Activated CD4-positive, alpha-beta memory T cell treated with anti-CD3 and anti-CD28 coated beads for 36 hours (primary cell): ENCODE data around the gene AURKB. TPM values are rescaled to one million over a fixed set of nuclear protein-coding genes. Genes with fewer than 3 reads are reported as not detected.

Source experiments
- CTCF ChIA-PET: fragments of 350-600 bp; sonication (Branson Sonifier 250); formaldehyde crosslinking; loops from one replicate; lab custom pipeline; 2021; ENCODE audit warnings: antibody characterized with exemption, inconsistent platforms; lab: Charles Lee
- POLR2A ChIA-PET: fragments of 350-600 bp; sonication (Branson Sonifier 250); formaldehyde crosslinking; loops from one replicate; lab custom pipeline; 2021; ENCODE audit warnings: antibody characterized with exemption; lab: Charles Lee
- DNase-seq: peaks from one replicate; pipeline ENCODE4 v3.0.0-alpha.2; 2020
- H3K27ac Mint-ChIP-seq: one replicate; pipeline ENCODE4 v1.8.0; 2021; ENCODE audit warnings: mixed read lengths
- H3K27me3 Mint-ChIP-seq: one replicate; pipeline ENCODE4 v1.8.0; 2021; ENCODE audit warnings: mixed read lengths
- H3K36me3 Mint-ChIP-seq: one replicate; pipeline ENCODE4 v1.8.0; 2021; ENCODE audit warnings: mixed read lengths
- H3K4me1 Mint-ChIP-seq: one replicate; pipeline ENCODE4 v1.8.0; 2021; ENCODE audit warnings: low read depth, mixed read lengths
- H3K4me3 Mint-ChIP-seq: one replicate; pipeline ENCODE4 v1.8.0; 2021; ENCODE audit warnings: mild to moderate bottlenecking, mixed read lengths
- H3K9me3 Mint-ChIP-seq: one replicate; pipeline ENCODE4 v1.8.0; 2021; ENCODE audit warnings: mixed read lengths
- intact Hi-C: fragments of 100-400 bp; cut with micrococcal nuclease; formaldehyde crosslinking; loops from one replicate; pipeline ENCODE4 v1.15.1; 2023
- total RNA-seq, 2 experiments: library from RNA; stranded (reverse); gene quantifications; one replicate each; pipeline ENCODE4 v1.2.3, GENCODE V29; 2021

The AURKB gene
- total RNA-seq, 2 experiments from 2014 or later = 184 TPM

DNA sequence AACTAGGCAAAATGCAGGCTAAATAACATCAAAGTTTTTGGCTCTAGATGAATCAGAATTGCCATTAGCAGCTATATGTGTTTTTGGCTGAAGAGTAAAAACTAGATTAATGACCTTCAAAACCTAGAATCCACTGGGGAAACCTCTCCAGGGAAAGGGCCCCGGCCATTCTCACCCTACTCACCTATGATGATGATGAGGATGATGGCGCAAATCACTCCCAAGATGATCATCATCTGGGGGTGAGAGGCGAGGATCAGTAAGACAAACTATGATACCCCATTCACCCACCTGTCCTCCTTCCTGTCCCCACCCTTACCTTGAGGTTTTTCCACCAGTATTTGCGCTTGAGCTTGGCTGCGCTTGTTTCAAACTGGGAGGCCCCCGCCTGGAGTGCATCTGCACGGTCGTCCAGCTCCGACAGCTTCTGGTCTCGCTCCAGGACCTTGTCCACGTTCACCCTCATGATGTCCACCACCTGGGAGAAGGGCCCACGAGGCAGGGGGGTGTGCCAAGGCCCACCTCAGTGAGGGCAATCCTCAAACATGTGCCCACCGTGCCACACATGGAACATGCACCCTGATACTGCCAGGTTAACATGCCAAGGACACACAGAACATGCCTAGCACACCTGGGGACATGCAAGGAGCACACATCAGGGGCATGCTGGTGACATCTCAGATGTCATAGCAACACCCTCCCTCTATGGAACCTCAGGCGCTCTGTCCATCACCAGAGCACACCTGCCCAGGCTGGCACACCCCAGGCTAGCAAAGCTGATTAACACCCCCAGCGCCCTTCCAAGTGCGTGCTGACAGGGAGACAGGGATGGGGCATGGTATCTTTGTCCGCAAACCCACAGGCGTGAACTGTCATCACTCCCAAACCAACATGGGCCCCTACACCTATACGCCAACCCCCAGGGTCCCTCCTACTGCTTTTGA, 48.8 kb downstream of the AURKB start:
- Mint-ChIP-seq H3K36me3 (peaks cover 24% of the 10 kb centered on the region), H3K4me3 (peak overlapping the region; percentile 86), H3K27ac (peak overlapping the region; percentile 92), H3K4me1 (peaks cover 52% of the 10 kb centered on the region), H3K27me3 (no peaks in the 10 kb centered on the region), H3K9me3 (no peaks in the 10 kb centered on the region)
- POLR2A ChIA-PET = interaction anchor here (0.9 to 4.5 kb wide), 4 partner anchors 11 to 215 kb away, joined by 3 to 146 read pairs (median 4); no protein-coding TSS in a partner anchor
- peak; percentile 35 for DNase-seq
- CTCF ChIA-PET = interaction anchor here (1.1 to 8.7 kb wide), 6 partner anchors 11 to 60 kb away, joined by 3 to 62 read pairs (median 6); partner anchors contain the start of genes ALOXE3 and HES7
- intact Hi-C loops = no loop called here

DNA sequence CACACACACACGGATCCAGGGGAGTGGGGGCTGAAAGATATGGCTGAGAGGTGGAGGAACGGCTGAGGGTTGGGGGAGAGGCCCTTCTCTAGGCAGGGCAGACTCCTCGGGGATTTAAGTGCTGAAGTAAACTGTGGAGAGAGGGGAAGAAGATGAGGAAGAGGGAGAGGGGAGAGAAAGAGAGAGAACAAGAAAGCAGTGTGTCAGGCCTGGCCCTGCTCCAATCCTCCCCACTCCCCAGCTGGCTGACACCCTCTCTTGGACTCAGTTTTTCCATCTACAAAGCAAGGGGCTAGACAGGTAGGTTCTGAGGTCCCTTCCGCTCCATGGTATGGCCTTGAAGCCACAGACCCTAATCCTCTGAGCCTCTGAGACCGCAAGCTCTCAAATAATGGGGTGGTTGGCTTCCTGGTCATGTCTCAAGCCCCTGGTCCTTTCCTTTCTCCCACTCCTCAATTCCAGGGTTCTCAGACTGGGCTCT, 49.6 kb downstream of the AURKB start:
- H3K9me3 Mint-ChIP-seq = no peaks in the 10 kb centered on the region
- intact Hi-C loops = no loop called here
- H3K4me3 Mint-ChIP-seq = peak overlapping the region; percentile 86
- H3K36me3 Mint-ChIP-seq = peaks cover 24% of the 10 kb centered on the region
- POLR2A ChIA-PET = interaction anchor here (0.7 to 4.5 kb wide), 5 partner anchors 12 to 216 kb away, joined by 3 to 146 read pairs (median 3); no protein-coding TSS in a partner anchor
- no peaks in the 10 kb centered on the region for H3K27me3 Mint-ChIP-seq
- DNase-seq = peak; percentile 43
- CTCF ChIA-PET = interaction anchor here (1.1 to 8.7 kb wide), 6 partner anchors 10 to 60 kb away, joined by 3 to 62 read pairs (median 6); partner anchors contain the start of genes ALOXE3 and HES7
- H3K27ac Mint-ChIP-seq = peak overlapping the region; percentile 92
- H3K4me1 Mint-ChIP-seq = peaks cover 52% of the 10 kb centered on the region

DNA sequence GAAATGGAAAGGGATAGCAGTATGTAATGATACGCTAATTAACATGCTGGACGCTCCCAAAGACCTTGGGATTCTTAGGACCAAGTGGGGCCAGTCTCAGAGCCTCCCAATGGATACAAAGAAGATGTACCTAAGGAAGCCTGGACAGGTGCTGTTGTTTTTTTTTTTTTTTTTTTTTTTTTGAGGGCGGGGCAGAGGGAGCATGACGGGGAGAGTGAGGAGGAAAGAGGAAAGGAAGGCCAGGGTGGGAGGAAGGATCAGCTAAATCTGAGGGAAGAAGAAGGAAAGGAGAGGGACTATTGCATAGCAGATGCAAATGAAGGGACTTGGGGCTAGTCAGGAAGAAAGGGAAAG, 50.2 kb downstream of the AURKB start:
- DNase-seq = no peak
- Mint-ChIP-seq H3K4me3 (no peak overlapping the region), H3K9me3 (no peaks in the 10 kb centered on the region), H3K4me1 (peaks cover 56% of the 10 kb centered on the region), H3K36me3 (peaks cover 24% of the 10 kb centered on the region), H3K27ac (peak overlapping the region; percentile 92), H3K27me3 (no peaks in the 10 kb centered on the region)
- CTCF ChIA-PET = interaction anchor here (0.5 to 8.7 kb wide), 4 partner anchors 21 to 99 kb away, joined by 3 to 62 read pairs (median 24); partner anchors contain the start of gene ALOXE3
- POLR2A ChIA-PET = interaction anchor here (0.7 to 1.5 kb wide), 2 partner anchors 22 to 28 kb away, joined by 3 to 6 read pairs; no protein-coding TSS in a partner anchor
- intact Hi-C loops = no loop called here

DNA sequence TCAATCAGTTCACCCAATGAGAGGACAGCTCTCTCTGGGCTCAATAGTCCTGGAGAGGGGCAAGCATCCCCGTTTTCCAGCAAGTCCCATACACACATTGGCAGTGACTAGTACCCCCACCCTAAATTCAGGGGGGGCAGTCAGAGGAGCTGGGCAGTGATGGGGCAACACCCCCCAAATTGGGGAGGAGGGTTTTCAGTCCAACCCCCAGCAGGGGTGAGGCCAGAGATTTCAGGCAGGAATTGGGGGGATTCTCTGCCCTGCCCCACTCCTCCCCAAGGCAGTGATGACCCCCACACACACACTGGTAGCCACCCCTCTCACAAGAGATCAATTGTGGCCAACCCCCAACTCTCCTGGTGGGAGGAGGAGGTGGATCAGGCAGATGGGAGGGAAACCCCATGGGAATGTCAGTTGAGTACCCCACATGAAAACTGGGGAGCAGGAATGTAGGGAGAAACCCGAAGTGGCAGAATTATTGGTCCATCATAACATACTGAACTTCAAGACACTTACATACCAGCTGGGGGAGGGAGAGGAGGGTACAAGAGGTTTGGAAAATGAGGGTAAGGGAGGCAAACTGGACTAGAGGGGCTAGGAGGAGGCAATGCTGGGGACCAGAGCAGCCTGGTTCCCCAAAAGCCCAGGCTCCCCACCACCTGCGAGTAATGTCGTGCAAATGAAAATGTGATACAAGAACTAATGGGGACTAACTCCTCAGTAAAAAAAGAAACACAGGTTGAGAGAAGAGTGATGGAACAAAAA, 50.7 kb downstream of the AURKB start:
- no peaks in the 10 kb centered on the region for H3K27me3 Mint-ChIP-seq
- H3K4me3 Mint-ChIP-seq = no peak overlapping the region
- ChIA-PET CTCF (interaction anchor here (0.5 to 8.7 kb wide), 10 partner anchors 9 to 98 kb away, joined by 3 to 62 read pairs (median 6); partner anchors contain the start of genes ALOXE3 and BORCS6), POLR2A (interaction anchor here (1.2 to 2.1 kb wide), 3 partner anchors 14 to 22 kb away, joined by 3 to 21 read pairs (median 6); partner anchors contain the start of gene TMEM107)
- H3K36me3 Mint-ChIP-seq = peaks cover 24% of the 10 kb centered on the region
- peaks cover 56% of the 10 kb centered on the region for H3K4me1 Mint-ChIP-seq
- peak overlapping the region; percentile 92 for H3K27ac Mint-ChIP-seq
- H3K9me3 Mint-ChIP-seq = no peaks in the 10 kb centered on the region
- intact Hi-C loops = loop anchor here (5.0 kb wide), 1 partner anchor 317 kb away; no protein-coding TSS in a partner anchor
- no peak for DNase-seq

DNA sequence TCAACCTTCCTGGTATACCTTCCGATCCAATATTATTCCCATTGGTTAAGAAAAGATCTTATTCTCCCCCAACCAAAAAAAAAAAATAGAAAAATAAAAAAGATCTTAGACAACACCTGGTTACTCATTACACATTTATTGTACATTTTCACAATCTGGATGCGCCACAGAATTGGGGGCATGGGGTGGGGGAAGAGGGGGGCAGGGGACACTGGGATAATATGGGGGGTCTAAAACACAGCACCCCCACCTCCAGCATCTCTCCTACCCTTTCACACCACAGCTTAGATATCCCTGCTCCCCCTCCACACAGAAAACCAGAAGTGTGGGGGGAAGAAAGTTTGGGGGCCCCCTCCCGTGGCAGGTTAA, 51.4 kb downstream of the AURKB start:
- Mint-ChIP-seq H3K27me3 (no peaks in the 10 kb centered on the region), H3K4me3 (no peak overlapping the region), H3K9me3 (no peaks in the 10 kb centered on the region), H3K4me1 (peaks cover 56% of the 10 kb centered on the region), H3K36me3 (peaks cover 24% of the 10 kb centered on the region), H3K27ac (peak overlapping the region; percentile 92)
- DNase-seq = no peak
- intact Hi-C loops = loop anchor here (5.0 kb wide), 1 partner anchor 317 kb away; no protein-coding TSS in a partner anchor
- POLR2A ChIA-PET = interaction anchor here (1.2 to 2.1 kb wide), 2 partner anchors 14 to 17 kb away, joined by 3 to 21 read pairs; partner anchors contain the start of gene TMEM107
- CTCF ChIA-PET = interaction anchor here (0.8 to 8.7 kb wide), 11 partner anchors 8 to 98 kb away, joined by 4 to 62 read pairs (median 6); partner anchors contain the start of genes ALOXE3, BORCS6 and HES7

DNA sequence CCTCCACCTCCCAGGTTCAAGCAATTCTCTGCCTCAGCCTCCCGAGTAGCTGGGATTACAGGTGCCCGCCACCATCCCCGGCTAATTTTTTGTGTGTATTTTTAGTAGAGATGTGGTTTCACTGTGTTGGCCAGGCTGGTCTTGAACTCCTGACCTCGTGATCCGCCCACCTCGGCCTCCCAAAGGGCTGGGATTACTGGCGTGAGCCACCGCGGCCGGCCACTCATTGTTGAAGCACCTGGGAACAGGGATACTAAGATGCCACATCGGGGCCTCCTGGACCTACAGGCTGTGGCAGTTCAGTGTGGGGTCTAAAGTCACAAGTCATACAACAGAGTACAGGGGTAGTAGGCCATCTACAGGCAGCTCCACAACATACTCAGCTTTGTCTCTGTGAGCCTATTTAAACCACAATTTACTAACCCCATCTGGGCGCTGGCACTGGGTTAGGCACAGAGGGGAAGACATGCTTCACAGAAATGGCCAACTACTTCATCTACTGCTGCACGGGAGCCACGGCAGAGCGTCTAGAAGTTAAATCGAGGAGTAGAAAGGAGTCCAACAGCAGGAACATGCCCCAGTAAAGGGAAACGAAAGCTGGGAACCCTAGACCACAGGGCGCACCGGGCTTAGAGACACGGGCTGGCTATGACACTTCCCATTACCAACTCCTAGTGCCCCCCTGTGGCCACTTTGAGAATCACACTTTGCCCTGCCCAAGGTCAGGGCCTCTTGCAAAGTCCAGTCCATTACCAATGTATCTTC, 51.9 kb downstream of the AURKB start:
- no peaks in the 10 kb centered on the region for H3K27me3 Mint-ChIP-seq
- peaks cover 24% of the 10 kb centered on the region for H3K36me3 Mint-ChIP-seq
- intact Hi-C loops = loop anchor here (5.0 kb wide), 1 partner anchor 316 kb away; no protein-coding TSS in a partner anchor
- H3K9me3 Mint-ChIP-seq = no peaks in the 10 kb centered on the region
- H3K4me3 Mint-ChIP-seq = peak overlapping the region; percentile 1
- peaks cover 55% of the 10 kb centered on the region for H3K4me1 Mint-ChIP-seq
- peak; percentile 93 for DNase-seq
- peak overlapping the region; percentile 80 for H3K27ac Mint-ChIP-seq
- ChIA-PET CTCF (interaction anchor here (0.6 to 8.7 kb wide), 15 partner anchors 8 to 142 kb away, joined by 3 to 62 read pairs (median 6); partner anchors contain the start of genes ALOXE3, BORCS6 and HES7), POLR2A (interaction anchor here (0.6 to 2.1 kb wide), 3 partner anchors 15 to 34 kb away, joined by 3 to 21 read pairs (median 7); partner anchors contain the start of genes HES7 and TMEM107)

DNA sequence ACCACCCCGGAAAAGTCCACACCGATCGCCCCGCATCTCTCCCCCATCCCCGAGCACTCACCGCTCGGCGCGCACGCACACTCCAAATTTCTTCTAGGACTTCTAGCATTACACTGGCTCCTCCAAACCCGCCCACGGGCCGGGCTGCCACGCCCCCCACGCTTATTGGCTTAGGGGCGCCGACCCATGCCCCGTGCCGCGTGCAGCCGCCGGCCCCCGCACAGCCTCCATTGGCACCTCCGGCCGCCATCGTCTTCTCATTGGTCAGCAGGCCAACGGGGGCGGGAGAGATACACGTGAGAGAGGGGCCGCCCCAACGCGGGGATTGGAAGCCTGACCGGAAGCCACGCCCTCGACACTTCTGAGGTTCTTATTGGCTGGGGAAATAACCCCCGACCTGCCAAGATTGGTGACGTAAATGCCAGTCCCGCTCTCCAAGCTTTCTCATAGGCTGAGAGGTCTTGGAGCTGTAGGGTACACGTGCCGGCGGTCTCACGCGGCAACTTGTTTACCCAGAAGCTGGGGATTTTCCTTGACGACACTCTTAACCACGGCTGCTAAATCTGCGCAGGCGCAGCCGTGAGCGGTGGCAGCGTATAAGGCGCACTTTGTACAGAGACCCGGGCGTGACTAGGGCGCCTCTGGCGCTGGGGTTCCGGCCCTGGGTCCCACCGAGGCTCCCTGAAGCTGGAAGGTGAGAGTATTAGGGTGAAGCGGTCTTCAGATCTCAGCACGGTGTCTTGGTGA, 54.0 kb downstream of the AURKB start:
- ChIA-PET POLR2A (interaction anchor here (0.9 to 4.5 kb wide), 16 partner anchors 11 to 468 kb away, joined by 3 to 95 read pairs (median 4); partner anchors contain the start of genes CTC1, HES7, TMEM107 and WRAP53), CTCF (interaction anchor here (1.0 to 8.7 kb wide), 10 partner anchors 13 to 145 kb away, joined by 3 to 62 read pairs (median 4); partner anchors contain the start of genes ALOXE3 and TMEM107)
- intact Hi-C loops = loop anchor here (1.0 to 5.0 kb wide), 8 partner anchors 8 to 314 kb away; partner anchors contain the start of gene CTC1
- peaks cover 56% of the 10 kb centered on the region for H3K4me1 Mint-ChIP-seq
- no peak overlapping the region for H3K4me3 Mint-ChIP-seq
- H3K27ac Mint-ChIP-seq = no peak overlapping the region
- peaks cover 17% of the 10 kb centered on the region for H3K36me3 Mint-ChIP-seq
- H3K27me3 Mint-ChIP-seq = no peaks in the 10 kb centered on the region
- DNase-seq = peak; percentile 100
- no peaks in the 10 kb centered on the region for H3K9me3 Mint-ChIP-seq

DNA sequence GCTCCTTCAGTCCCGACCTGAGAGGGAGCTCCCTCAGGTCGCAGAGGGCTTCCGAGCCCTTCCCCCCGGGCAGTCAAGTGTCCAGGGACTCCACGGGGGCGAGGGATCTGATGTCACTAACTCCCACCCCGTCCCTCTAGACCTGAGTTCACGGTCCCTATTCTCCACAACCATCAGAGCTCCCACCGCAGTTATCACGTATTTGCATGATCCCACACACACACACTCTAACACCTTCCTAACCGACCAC, 54.5 kb downstream of the AURKB start:
- DNase-seq = no peak
- Mint-ChIP-seq H3K9me3 (no peaks in the 10 kb centered on the region), H3K27me3 (no peaks in the 10 kb centered on the region), H3K4me3 (no peak overlapping the region), H3K4me1 (peaks cover 51% of the 10 kb centered on the region), H3K27ac (no peak overlapping the region), H3K36me3 (peaks cover 12% of the 10 kb centered on the region)
- POLR2A ChIA-PET = interaction anchor here (0.9 to 4.5 kb wide), 13 partner anchors 8 to 228 kb away, joined by 3 to 95 read pairs (median 4); partner anchors contain the start of genes CTC1, HES7 and TMEM107
- CTCF ChIA-PET = interaction anchor here (1.0 to 8.7 kb wide), 8 partner anchors 16 to 145 kb away, joined by 3 to 62 read pairs (median 6); partner anchors contain the start of gene ALOXE3
- intact Hi-C loops = loop anchor here (1.0 to 5.0 kb wide), 8 partner anchors 8 to 314 kb away; partner anchors contain the start of gene CTC1

DNA sequence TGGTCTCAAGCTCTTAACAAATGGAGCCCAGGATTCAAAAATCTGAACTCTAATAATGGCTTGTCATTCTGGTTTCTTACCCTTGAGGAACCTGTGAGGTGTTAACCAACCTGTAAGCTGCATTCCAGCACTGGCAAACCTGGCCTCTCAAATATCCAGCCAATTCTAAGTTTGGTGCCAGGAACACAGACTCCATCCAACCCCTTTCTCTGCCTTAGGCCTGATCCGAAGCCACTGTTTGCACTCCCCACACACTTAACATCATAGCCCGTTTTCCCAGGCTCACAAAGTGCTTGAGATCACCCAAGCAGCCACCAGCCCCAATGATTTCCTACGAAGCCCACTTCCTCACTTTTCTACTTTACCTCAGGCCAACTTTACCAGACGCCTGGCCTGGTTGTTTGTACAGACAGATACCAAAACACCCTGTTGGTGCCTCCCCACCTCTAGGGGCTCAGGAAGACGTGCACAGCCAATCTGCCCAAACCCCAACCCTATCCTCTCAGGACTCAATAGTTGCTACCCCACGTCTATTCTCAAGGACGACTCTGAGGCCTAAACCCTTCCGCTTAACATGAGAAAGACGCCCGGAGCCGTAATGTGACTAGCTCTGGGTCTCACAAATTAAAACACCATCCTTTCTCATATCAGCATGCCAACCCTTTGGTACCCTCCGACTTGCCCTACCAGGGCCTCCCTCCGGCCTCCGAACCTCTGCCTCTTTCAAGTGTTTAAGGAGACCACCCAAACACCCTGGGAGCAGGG, 55.0 kb downstream of the AURKB start:
- DNase-seq = no peak
- intact Hi-C loops = loop anchor here (5.0 kb wide), 1 partner anchor 313 kb away; no protein-coding TSS in a partner anchor
- ChIA-PET CTCF (interaction anchor here (1.1 to 8.7 kb wide), 6 partner anchors 16 to 45 kb away, joined by 3 to 62 read pairs (median 8); partner anchors contain the start of gene ALOXE3), POLR2A (interaction anchor here (0.5 to 4.5 kb wide), 13 partner anchors 9 to 243 kb away, joined by 3 to 95 read pairs (median 4); partner anchors contain the start of genes CTC1, HES7 and TMEM107)
- no peak overlapping the region for H3K27ac Mint-ChIP-seq
- peaks cover 49% of the 10 kb centered on the region for H3K4me1 Mint-ChIP-seq
- no peak overlapping the region for H3K4me3 Mint-ChIP-seq
- H3K27me3 Mint-ChIP-seq = no peaks in the 10 kb centered on the region
- no peaks in the 10 kb centered on the region for H3K9me3 Mint-ChIP-seq
- peaks cover 7% of the 10 kb centered on the region for H3K36me3 Mint-ChIP-seq
